Panc1 (cell line): ENCODE results near the gene HCRTR1. TPM values are rescaled to one million over a fixed set of nuclear protein-coding genes. Genes with fewer than 3 reads are reported as not detected.

Experiments used
- ATAC-seq: fragments of 200-7000 bp; cut with Tn5 transposase; 2 replicates; pipeline ENCODE4 v1.9.1; 2020; ENCODE audit warnings: mild to moderate bottlenecking, moderate library complexity
- BruUV-seq: library from RNA; stranded (reverse); fragments of 400-500 nt; replicated peaks from 2 replicates; lab custom pipeline; 2021; lab: Mats Ljungman, UMichigan
- CTCF ChIA-PET: fragments of 300-600 bp; sonication (Branson Sonifier 250); formaldehyde crosslinking; loops from one replicate; lab custom pipeline; 2022; ENCODE audit warnings: antibody characterized with exemption; lab: Charles Lee
- POLR2A ChIA-PET: fragments of 300-600 bp; sonication (Branson Sonifier 250); formaldehyde crosslinking; loops from one replicate; lab custom pipeline; 2022; ENCODE audit warnings: antibody characterized with exemption; lab: Charles Lee
- DNase-seq: peaks from one replicate; pipeline ENCODE4 v3.0.0-alpha.2; 2010; ENCODE audit warnings: low read depth, low spot score
- H3K27ac ChIP-seq: 2 replicates; pipeline ENCODE4 v1.5.1; 2011; ENCODE audit warnings: mild to moderate bottlenecking, low read length, inconsistent platforms
- H3K27me3 ChIP-seq: fragments of 200-500 bp; sonication (Bioruptor generic); 2 replicates; pipeline ENCODE4 v1.6.0; 2014; ENCODE audit warnings: low read length, inconsistent platforms; ENCODE audit not compliant: control insufficient read depth, insufficient read depth
- H3K36me3 ChIP-seq: fragments of 200-500 bp; sonication (Bioruptor generic); 2 replicates; pipeline ENCODE4 v1.5.1; 2014; ENCODE audit warnings: inconsistent platforms, mild to moderate bottlenecking, low read length, moderate library complexity; ENCODE audit not compliant: control insufficient read depth, insufficient read depth
- H3K4me1 ChIP-seq: 2 replicates; pipeline ENCODE4 v1.5.1; 2011; ENCODE audit warnings: inconsistent platforms, mild to moderate bottlenecking, low read length, moderate library complexity; ENCODE audit not compliant: control insufficient read depth, insufficient read depth
- H3K4me3 ChIP-seq, 2 experiments: 2 replicates each; pipeline ENCODE4 v1.5.1; 2011 to 2012; ENCODE audit warnings: low read depth in 2 of 2, low read length in 2 of 2, mild to moderate bottlenecking in 2 of 2, inconsistent platforms in 1 of 2, moderate library complexity in 1 of 2
- H3K9me3 ChIP-seq: fragments of 200-500 bp; sonication (Bioruptor generic); 2 replicates; pipeline ENCODE4 v1.5.1; 2014; ENCODE audit warnings: low read depth, mild to moderate bottlenecking, inconsistent platforms, low read length, moderate library complexity; ENCODE audit not compliant: control insufficient read depth, insufficient read depth
- POLR2AphosphoS5 ChIP-seq: IDR thresholded peaks from 2 replicates; pipeline ENCODE4 v1.6.1; 2012; ENCODE audit warnings: mild to moderate bottlenecking, low read depth, low read length, moderate library complexity
- SIN3A ChIP-seq: IDR thresholded peaks from 2 replicates; pipeline ENCODE4 v1.6.1; 2012; ENCODE audit warnings: low read depth, mild to moderate bottlenecking, low read length, moderate library complexity, borderline replicate concordance; ENCODE audit not compliant: insufficient read depth
- TCF7L2 ChIP-seq: IDR thresholded peaks from 2 replicates; pipeline ENCODE4 v1.6.1; 2011; ENCODE audit warnings: mild to moderate bottlenecking, low read depth, low read length, inconsistent platforms
- in situ Hi-C: cut with HindIII; loops from 2 replicates; pipeline ENCODE4 v1.10.0; 2016; ENCODE audit warnings: low sequenced_read_pairs, low pct_unique_long_range_greater_than_20kb
- intact Hi-C: fragments of 100-400 bp; cut with micrococcal nuclease; formaldehyde crosslinking; loops from one replicate; pipeline ENCODE4 v1.10.0; 2022; ENCODE audit not compliant: unreplicated experiment
- total RNA-seq: library from RNA; stranded (reverse); gene quantifications from one replicate; pipeline ENCODE4 v1.2.1, GENCODE V29; 2021; ENCODE audit not compliant: unreplicated experiment
- TF ChIP-seq, protein P1 (sequence below), 2 experiments: IDR thresholded peaks; 2 replicates each; pipeline ENCODE4 v1.6.1; 2011 to 2012; ENCODE audit warnings: low read depth in 2 of 2, control low read depth in 1 of 2, low read length in 1 of 2, mild to moderate bottlenecking in 1 of 2, moderate library complexity in 1 of 2; ENCODE audit not compliant: insufficient read depth in 1 of 2
- TF ChIP-seq, protein P2 (sequence below): fragments of 450-650 bp; IDR thresholded peaks from 2 replicates; pipeline ENCODE4 v1.5.1; 2017; ENCODE audit warnings: mild to moderate bottlenecking

HCRTR1 gene
- total RNA-seq, 1 experiment from 2014 or later, result 0.18 TPM

DNA sequence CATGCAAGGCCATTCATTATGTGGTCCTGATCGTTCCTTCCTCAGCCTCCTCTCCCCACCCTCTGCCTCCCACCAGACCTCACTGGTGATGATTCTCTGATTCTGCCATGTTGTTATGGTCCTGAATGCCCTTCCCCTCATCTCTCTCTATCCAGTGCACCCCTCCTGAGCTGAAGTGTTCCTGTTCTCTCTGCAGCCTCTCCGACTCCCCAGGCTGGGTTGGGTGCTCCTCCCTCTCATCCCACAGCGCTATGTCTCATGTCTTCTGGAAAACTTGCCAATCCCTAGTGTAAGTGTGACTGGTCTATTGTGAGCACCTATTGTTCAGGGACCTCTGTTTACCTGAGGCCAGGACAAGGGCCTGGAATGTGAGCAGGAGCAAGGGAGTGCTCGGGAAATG is 38.3 kb downstream of the HCRTR1 start:
- peaks cover 5% of the 10 kb centered on the region for H3K4me1 ChIP-seq
- H3K9me3 ChIP-seq, result no peaks in the 10 kb centered on the region
- ATAC-seq, result no peak
- H3K27me3 ChIP-seq, result no peaks in the 10 kb centered on the region
- ChIA-PET POLR2A (interaction anchor here (0.9 kb wide), 1 partner anchor 165 kb away, joined by 3 read pairs; no protein-coding TSS in a partner anchor), CTCF (no interaction called here)
- H3K4me3 ChIP-seq, result no peak overlapping the region
- H3K27ac ChIP-seq, result no peak overlapping the region
- no peak for TF ChIP-seq POLR2AphosphoS5
- TF ChIP-seq TCF7L2, result no peak
- TF ChIP-seq, protein P1, sequence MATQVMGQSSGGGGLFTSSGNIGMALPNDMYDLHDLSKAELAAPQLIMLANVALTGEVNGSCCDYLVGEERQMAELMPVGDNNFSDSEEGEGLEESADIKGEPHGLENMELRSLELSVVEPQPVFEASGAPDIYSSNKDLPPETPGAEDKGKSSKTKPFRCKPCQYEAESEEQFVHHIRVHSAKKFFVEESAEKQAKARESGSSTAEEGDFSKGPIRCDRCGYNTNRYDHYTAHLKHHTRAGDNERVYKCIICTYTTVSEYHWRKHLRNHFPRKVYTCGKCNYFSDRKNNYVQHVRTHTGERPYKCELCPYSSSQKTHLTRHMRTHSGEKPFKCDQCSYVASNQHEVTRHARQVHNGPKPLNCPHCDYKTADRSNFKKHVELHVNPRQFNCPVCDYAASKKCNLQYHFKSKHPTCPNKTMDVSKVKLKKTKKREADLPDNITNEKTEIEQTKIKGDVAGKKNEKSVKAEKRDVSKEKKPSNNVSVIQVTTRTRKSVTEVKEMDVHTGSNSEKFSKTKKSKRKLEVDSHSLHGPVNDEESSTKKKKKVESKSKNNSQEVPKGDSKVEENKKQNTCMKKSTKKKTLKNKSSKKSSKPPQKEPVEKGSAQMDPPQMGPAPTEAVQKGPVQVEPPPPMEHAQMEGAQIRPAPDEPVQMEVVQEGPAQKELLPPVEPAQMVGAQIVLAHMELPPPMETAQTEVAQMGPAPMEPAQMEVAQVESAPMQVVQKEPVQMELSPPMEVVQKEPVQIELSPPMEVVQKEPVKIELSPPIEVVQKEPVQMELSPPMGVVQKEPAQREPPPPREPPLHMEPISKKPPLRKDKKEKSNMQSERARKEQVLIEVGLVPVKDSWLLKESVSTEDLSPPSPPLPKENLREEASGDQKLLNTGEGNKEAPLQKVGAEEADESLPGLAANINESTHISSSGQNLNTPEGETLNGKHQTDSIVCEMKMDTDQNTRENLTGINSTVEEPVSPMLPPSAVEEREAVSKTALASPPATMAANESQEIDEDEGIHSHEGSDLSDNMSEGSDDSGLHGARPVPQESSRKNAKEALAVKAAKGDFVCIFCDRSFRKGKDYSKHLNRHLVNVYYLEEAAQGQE (IDR thresholded peaks at IDR 0.05; ENCODE audit: insufficient read depth in 1 of 2, low read depth in 2 of 2, low read length in 1 of 2), result no peak
- TF ChIP-seq SIN3A, result no peak
- TF ChIP-seq, protein P2, sequence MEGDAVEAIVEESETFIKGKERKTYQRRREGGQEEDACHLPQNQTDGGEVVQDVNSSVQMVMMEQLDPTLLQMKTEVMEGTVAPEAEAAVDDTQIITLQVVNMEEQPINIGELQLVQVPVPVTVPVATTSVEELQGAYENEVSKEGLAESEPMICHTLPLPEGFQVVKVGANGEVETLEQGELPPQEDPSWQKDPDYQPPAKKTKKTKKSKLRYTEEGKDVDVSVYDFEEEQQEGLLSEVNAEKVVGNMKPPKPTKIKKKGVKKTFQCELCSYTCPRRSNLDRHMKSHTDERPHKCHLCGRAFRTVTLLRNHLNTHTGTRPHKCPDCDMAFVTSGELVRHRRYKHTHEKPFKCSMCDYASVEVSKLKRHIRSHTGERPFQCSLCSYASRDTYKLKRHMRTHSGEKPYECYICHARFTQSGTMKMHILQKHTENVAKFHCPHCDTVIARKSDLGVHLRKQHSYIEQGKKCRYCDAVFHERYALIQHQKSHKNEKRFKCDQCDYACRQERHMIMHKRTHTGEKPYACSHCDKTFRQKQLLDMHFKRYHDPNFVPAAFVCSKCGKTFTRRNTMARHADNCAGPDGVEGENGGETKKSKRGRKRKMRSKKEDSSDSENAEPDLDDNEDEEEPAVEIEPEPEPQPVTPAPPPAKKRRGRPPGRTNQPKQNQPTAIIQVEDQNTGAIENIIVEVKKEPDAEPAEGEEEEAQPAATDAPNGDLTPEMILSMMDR, result no peak
- BruUV-seq, result no TSS peak
- in situ Hi-C loops, result no loop called here
- H3K36me3 ChIP-seq, result no peaks in the 10 kb centered on the region
- DNase-seq, result no peak
- intact Hi-C loops, result no loop called here

DNA sequence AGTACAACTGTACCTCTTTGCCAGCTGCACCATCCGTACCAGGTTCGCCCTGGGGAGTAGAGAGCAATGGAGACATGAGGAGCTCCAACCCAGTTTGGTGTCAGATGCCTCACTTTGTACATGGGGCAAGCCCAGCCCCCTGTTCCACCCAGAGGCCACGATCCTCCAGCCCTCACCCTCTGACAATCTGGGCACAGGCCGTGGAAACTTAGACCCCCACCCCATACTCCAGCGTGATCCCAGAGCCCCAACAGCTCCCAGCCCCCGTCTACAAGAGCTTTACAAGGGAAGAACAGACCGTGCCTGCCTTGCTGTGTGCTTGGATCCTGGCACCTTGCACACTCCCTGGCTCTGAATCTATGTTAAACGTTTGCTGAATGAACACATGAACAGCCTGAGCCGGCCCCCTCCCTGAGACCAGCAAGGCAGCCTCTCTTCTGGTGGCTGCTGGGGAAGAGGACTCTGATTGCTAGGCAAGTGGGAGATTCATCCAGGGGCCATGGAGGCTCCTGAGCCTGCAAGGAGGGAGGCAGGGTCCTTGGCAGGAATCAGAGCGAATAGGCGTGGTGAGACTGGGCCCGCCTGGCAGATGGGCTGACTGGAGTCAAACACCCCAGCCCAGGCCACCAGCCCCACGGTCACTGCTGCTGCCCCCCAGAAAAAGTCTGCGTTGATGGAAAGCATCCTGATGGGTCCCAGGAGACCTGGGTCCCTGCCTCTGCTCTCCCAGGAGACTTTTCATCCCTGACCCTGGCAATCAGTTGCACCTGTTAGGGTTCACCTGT is 39.7 kb downstream of the HCRTR1 start:
- H3K27ac ChIP-seq, result no peak overlapping the region
- ChIA-PET POLR2A (interaction anchor here (0.5 to 0.6 kb wide), 2 partner anchors 205 to 358 kb away, joined by 3 to 4 read pairs; no protein-coding TSS in a partner anchor), CTCF (interaction anchor here (0.7 kb wide), 1 partner anchor 88 kb away, joined by 5 read pairs; no protein-coding TSS in a partner anchor)
- H3K27me3 ChIP-seq, result no peaks in the 10 kb centered on the region
- in situ Hi-C loops (no loop called here), intact Hi-C loops (no loop called here)
- no peaks in the 10 kb centered on the region for H3K9me3 ChIP-seq
- no peaks in the 10 kb centered on the region for H3K4me1 ChIP-seq
- H3K4me3 ChIP-seq, result no peak overlapping the region
- BruUV-seq, result no TSS peak
- H3K36me3 ChIP-seq, result no peaks in the 10 kb centered on the region
- DNase-seq, result no peak
- no peak for ATAC-seq
- no peak for TF ChIP-seq SIN3A

DNA sequence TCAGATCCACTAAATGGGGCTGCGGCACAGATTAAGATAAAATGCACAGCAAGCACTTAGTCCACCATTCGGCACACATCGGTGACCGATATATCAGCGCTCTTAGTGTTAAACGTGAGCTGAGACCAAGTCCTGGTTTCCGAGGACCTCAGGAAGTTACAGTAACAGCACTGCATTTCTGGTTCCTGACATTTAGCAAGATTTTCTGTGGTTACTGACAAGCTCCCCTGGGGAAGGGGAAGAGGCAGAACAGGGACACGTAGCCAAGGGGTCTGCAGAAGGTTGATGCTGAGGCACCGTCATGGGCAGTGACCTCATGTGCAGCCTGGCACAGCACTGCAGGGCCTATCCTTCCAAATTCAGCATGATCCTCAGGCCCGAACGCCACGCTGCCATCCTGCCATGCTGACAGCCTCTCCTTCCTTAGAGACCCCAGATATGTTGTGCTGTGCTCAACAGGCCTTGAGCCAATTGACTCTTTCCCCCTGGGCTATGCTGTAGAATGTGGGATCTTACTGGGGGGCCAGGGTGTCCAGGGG is 40.6 kb downstream of the HCRTR1 start:
- in situ Hi-C loops, result no loop called here
- BruUV-seq, result no TSS peak
- Histone ChIP-seq H3K36me3 (no peaks in the 10 kb centered on the region), H3K27me3 (no peaks in the 10 kb centered on the region), H3K4me1 (no peaks in the 10 kb centered on the region), H3K9me3 (no peaks in the 10 kb centered on the region), H3K4me3 (no peak overlapping the region), H3K27ac (no peak overlapping the region)
- TF ChIP-seq TCF7L2 (no peak), SIN3A (no peak)
- intact Hi-C loops, result no loop called here
- DNase-seq (no peak), ATAC-seq (no peak)
- ChIA-PET CTCF (no interaction called here), POLR2A (no interaction called here)
